Keratinocyte (primary cell): Measurements from ENCODE around the gene ERC2. TPM values are rescaled to one million over a fixed set of nuclear protein-coding genes. Genes with fewer than 3 reads are reported as not detected.

Experiments
- DNase-seq: peaks from one replicate; pipeline ENCODE4 v3.0.0-alpha.2; 2011; ENCODE audit warnings: low read depth, missing footprints, low spot score
- FAIRE-seq: peaks from 2 replicates; lab custom pipeline; 2011; peaks lifted over from hg19 to GRCh38; lab: Jason Lieb, UNC
- H2AFZ ChIP-seq: 2 replicates; pipeline ENCODE4 v1.6.0; 2012; ENCODE audit warnings: low read length, control low read depth, inconsistent platforms; ENCODE audit not compliant: control insufficient read depth
- H3K27ac ChIP-seq: 2 replicates; pipeline ENCODE4 v1.5.1; 2011; ENCODE audit warnings: low read length; ENCODE audit not compliant: control insufficient read depth, insufficient read depth
- H3K27me3 ChIP-seq: 3 replicates; pipeline ENCODE4 v1.6.0; 2011; ENCODE audit warnings: low read length; ENCODE audit not compliant: control insufficient read depth, insufficient read depth; ENCODE audit errors: extremely low read depth
- H3K36me3 ChIP-seq, 2 experiments: 2 replicates in 1 of 2; 3 replicates in 1 of 2; pipeline ENCODE4 v1.5.1; 2011; ENCODE audit warnings: low read length in 2 of 2, mild to moderate bottlenecking in 1 of 2; ENCODE audit not compliant: control insufficient read depth in 2 of 2, insufficient read depth in 2 of 2; ENCODE audit errors: extremely low read depth in 1 of 2
- H3K4me1 ChIP-seq: 3 replicates; pipeline ENCODE4 v1.5.1; 2011; ENCODE audit warnings: low read length; ENCODE audit not compliant: control insufficient read depth, insufficient read depth; ENCODE audit errors: extremely low read depth
- H3K4me2 ChIP-seq: 3 replicates; pipeline ENCODE4 v1.6.0; 2011; ENCODE audit warnings: low read depth, low read length; ENCODE audit not compliant: control insufficient read depth, insufficient read depth; ENCODE audit errors: extremely low read depth
- H3K4me3 ChIP-seq, 3 experiments: fragments of 200-600 bp in 1 of 3; sonication (generic) in 1 of 3; 2 replicates in 2 of 3; 3 replicates in 1 of 3; pipeline ENCODE4 v1.5.1; 2011 to 2016; ENCODE audit warnings: low read length in 3 of 3, mild to moderate bottlenecking in 3 of 3, control low read depth in 2 of 3, inconsistent platforms in 1 of 3, low read depth in 1 of 3, mixed read lengths in 1 of 3, mixed run types in 1 of 3, moderate library complexity in 1 of 3; ENCODE audit not compliant: control insufficient read depth in 2 of 3, insufficient read depth in 2 of 3; ENCODE audit errors: extremely low read depth in 1 of 3
- H3K79me2 ChIP-seq: 2 replicates; pipeline ENCODE4 v1.6.0; 2012; ENCODE audit warnings: low read length; ENCODE audit not compliant: control insufficient read depth, insufficient read depth
- H3K9ac ChIP-seq: 3 replicates; pipeline ENCODE4 v1.6.0; 2011; ENCODE audit warnings: low read length; ENCODE audit not compliant: control insufficient read depth, insufficient read depth; ENCODE audit errors: extremely low read depth
- H3K9me1 ChIP-seq: 3 replicates; pipeline ENCODE4 v1.6.0; 2011; ENCODE audit warnings: low read length; ENCODE audit not compliant: control insufficient read depth, insufficient read depth; ENCODE audit errors: extremely low read depth
- H3K9me3 ChIP-seq: 2 replicates; pipeline ENCODE4 v1.5.1; 2012; ENCODE audit warnings: low read depth, low read length; ENCODE audit not compliant: control insufficient read depth
- H4K20me1 ChIP-seq: 3 replicates; pipeline ENCODE4 v1.6.0; 2011; ENCODE audit warnings: low read length; ENCODE audit not compliant: control insufficient read depth, insufficient read depth; ENCODE audit errors: extremely low read depth
- CTCF ChIP-seq, 3 experiments: IDR thresholded peaks in 1 of 3; conservative IDR thresholded peaks in 1 of 3; optimal IDR thresholded peaks in 1 of 3; 2 replicates in 2 of 3; 3 replicates in 1 of 3; pipeline versions ENCODE3 to v1.5.1; 2011; ENCODE audit warnings: low read length in 3 of 3, mild to moderate bottlenecking in 3 of 3, moderate library complexity in 2 of 3, control low read depth in 1 of 3, inconsistent platforms in 1 of 3; ENCODE audit not compliant: insufficient read depth in 2 of 3; ENCODE audit errors: extremely low read depth in 1 of 3
- EZH2 ChIP-seq: IDR thresholded peaks from one replicate; pipeline ENCODE4 v1.6.1; 2012; ENCODE audit warnings: inconsistent platforms, mild to moderate bottlenecking, low read length, moderate library complexity
- dilution Hi-C: fragments of 300-500 bp; cut with MboI; formaldehyde crosslinking; loops from one replicate; pipeline ENCODE4 v1.7.0; 2020; ENCODE audit warnings: low sequenced_read_pairs; ENCODE audit not compliant: extremely low pct_ligation_motif_present
- polyA plus RNA-seq, 5 experiments: library from polyadenylated mRNA; depleted of rRNA in 3 of 5; stranded (reverse) in 3 of 5; stranded (forward) in 1 of 5; unstranded in 1 of 5; fragments of >200 nt; gene quantifications; 1 replicate in 1 of 5; 2 replicates in 3 of 5; 3 replicates in 1 of 5; pipeline versions ENCODE4 v1.2.1 to v1.2.3, GENCODE V29; 2011 to 2012; ENCODE audit warnings: missing spikeins in 2 of 5, low read depth in 1 of 5, low replicate concordance in 1 of 5

ERC2 gene
- polyA plus RNA-seq, 1 donor (not counting 4 experiments of a cell fraction or from before 2014, with no cell fraction given) = 0.08 TPM

DNA sequence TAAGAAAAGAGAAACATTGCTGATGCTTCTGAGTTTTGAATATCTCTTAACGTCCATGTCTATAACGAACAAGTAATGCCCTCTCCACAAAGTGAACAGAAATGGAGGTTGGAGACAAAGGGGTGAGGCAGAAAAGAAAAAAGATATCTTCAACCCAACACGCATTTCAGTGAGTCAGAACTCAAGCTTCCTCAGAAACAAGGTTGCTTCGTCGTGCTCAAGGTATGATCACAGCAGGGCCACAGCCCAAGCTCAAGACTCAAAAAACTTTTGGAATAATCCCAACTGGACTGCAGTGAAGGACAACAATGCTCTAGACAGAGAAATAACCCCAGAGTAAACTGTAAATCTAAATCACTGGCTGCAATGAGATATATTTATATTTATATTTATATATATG, 1000.0 kb downstream of the ERC2 start:
- no peak overlapping the region for H2AFZ ChIP-seq
- no peaks in the 10 kb centered on the region for H3K9me1 ChIP-seq
- TF ChIP-seq CTCF (optimal IDR thresholded peaks at IDR 0.05 in 1 of 3, IDR thresholded peaks at IDR 0.05 in 1 of 3, conservative IDR thresholded peaks at IDR 0.05 in 1 of 3; ENCODE audit: extremely low read depth in 1 of 3, insufficient read depth in 2 of 3, low read length in 3 of 3) (no peak), EZH2 (no peak)
- dilution Hi-C loops = no loop called here
- FAIRE-seq = peak; percentile 20
- H3K4me1 ChIP-seq = peaks cover 8% of the 10 kb centered on the region
- no peaks in the 10 kb centered on the region for H3K27me3 ChIP-seq
- H4K20me1 ChIP-seq = no peaks in the 10 kb centered on the region
- H3K9me3 ChIP-seq = no peaks in the 10 kb centered on the region
- no peaks in the 10 kb centered on the region for H3K79me2 ChIP-seq
- H3K36me3 ChIP-seq = peaks cover 11 to 18% of the 10 kb centered on the region in 2 experiments
- DNase-seq = no peak
- no peak overlapping the region for H3K4me3 ChIP-seq
- H3K27ac ChIP-seq = no peak overlapping the region
- H3K4me2 ChIP-seq = no peak overlapping the region
- no peak overlapping the region for H3K9ac ChIP-seq

GRCh38 chr3:55467099-55467498, 1001.2 kb downstream of the ERC2 start:
- Histone ChIP-seq H3K27ac (peak overlapping the region; percentile 25), H3K27me3 (no peaks in the 10 kb centered on the region), H3K9ac (no peak overlapping the region), H3K79me2 (no peaks in the 10 kb centered on the region), H3K36me3 (peaks cover 8 to 11% of the 10 kb centered on the region in 2 experiments), H3K4me2 (peak overlapping the region; percentile 31), H3K4me3 (no peak overlapping the region), H3K9me1 (no peaks in the 10 kb centered on the region), H4K20me1 (no peaks in the 10 kb centered on the region), H3K4me1 (peaks cover 8% of the 10 kb centered on the region), H2AFZ (no peak overlapping the region), H3K9me3 (no peaks in the 10 kb centered on the region)
- no peak for TF ChIP-seq EZH2
- no peak for TF ChIP-seq CTCF (optimal IDR thresholded peaks at IDR 0.05 in 1 of 3, IDR thresholded peaks at IDR 0.05 in 1 of 3, conservative IDR thresholded peaks at IDR 0.05 in 1 of 3; ENCODE audit: extremely low read depth in 1 of 3, insufficient read depth in 2 of 3, low read length in 3 of 3)
- FAIRE-seq (no peak), DNase-seq (no peak)
- dilution Hi-C loops = no loop called here
